Measurements from ENCODE around the gene CLECL1. TPM values are rescaled to one million over a fixed set of nuclear protein-coding genes. Genes with fewer than 3 reads are reported as not detected.
A peak's percentile ranks its signal among the peaks of the same experiment; 100 is the strongest.
"Not testable (repeated sequence)": the region's sequence is repeated elsewhere in the genome, so short reads cannot be mapped to it uniquely, and the experiment has no call there.

Gene CLECL1
- total RNA-seq, 1 donor from 2014 or later: 1.7 TPM

- H3K4me1 ChIP-seq: peaks cover 17% of the 10 kb centered on the region
- H3K36me3 ChIP-seq: no peaks in the 10 kb centered on the region
- no peak overlapping the region for H3K4me3 ChIP-seq
- ATAC-seq (peak; percentile 52 to 66), DNase-seq (no peak)
- no peak for TF ChIP-seq CTCF (IDR thresholded peaks at IDR 0.05)
- H3K9me3 ChIP-seq: no peaks in the 10 kb centered on the region
- H3K27me3 ChIP-seq (ENCODE audit: low read depth): no peaks in the 10 kb centered on the region
- H3K27ac ChIP-seq: no peak overlapping the region
- intact Hi-C loops (cut with DNase I): no loop called here
Observed at GRCh38 chr12:9742661-9743060, 9.8 kb upstream of the CLECL1 start.

- ATAC-seq (peak; percentile 57 to 62), DNase-seq (no peak)
- intact Hi-C loops (cut with DNase I): no loop called here
- Histone ChIP-seq H3K4me3 (no peak overlapping the region), H3K9me3 (no peaks in the 10 kb centered on the region), H3K27me3 (ENCODE audit: low read depth) (no peaks in the 10 kb centered on the region), H3K27ac (no peak overlapping the region), H3K36me3 (no peaks in the 10 kb centered on the region), H3K4me1 (peaks cover 22% of the 10 kb centered on the region)
- no peak for TF ChIP-seq CTCF (IDR thresholded peaks at IDR 0.05)
Observed at GRCh38 chr12:9741726-9742125, 8.8 kb upstream of the CLECL1 start.

GRCh38 chr12:9740106-9740750 is 7.3 kb upstream of the CLECL1 start:
- Histone ChIP-seq H3K9me3 (no peaks in the 10 kb centered on the region), H3K27ac (no peak overlapping the region), H3K4me1 (peaks cover 22% of the 10 kb centered on the region), H3K36me3 (no peaks in the 10 kb centered on the region), H3K27me3 (ENCODE audit: low read depth) (no peaks in the 10 kb centered on the region), H3K4me3 (peak overlapping the region; percentile 30)
- no peak for ATAC-seq
- intact Hi-C loops (cut with DNase I): no loop called here
- no peak for DNase-seq
- no peak for TF ChIP-seq CTCF (IDR thresholded peaks at IDR 0.05)

- H3K27me3 ChIP-seq (ENCODE audit: low read depth); DNase-seq; intact Hi-C loops (cut with DNase I); H3K9me3 ChIP-seq; ATAC-seq; H3K27ac ChIP-seq; H3K36me3 ChIP-seq: not testable (repeated sequence)
- Histone ChIP-seq H3K4me1 (peaks cover 22% of the 10 kb centered on the region), H3K4me3 (peak overlapping the region; percentile 30)
Observed at GRCh38 chr12:9739404-9740105, 6.7 kb upstream of the CLECL1 start.

- DNase-seq; H3K27me3 ChIP-seq (ENCODE audit: low read depth); ATAC-seq; H3K9me3 ChIP-seq; intact Hi-C loops (cut with DNase I); H3K36me3 ChIP-seq; H3K27ac ChIP-seq; H3K4me3 ChIP-seq: not testable (repeated sequence)
- peaks cover 22% of the 10 kb centered on the region for H3K4me1 ChIP-seq
Observed at GRCh38 chr12:9738905-9739304, 6.0 kb upstream of the CLECL1 start.

GRCh38 chr12:9736936-9737705 is 4.2 kb upstream of the CLECL1 start:
- H3K27ac ChIP-seq: peak overlapping the region; percentile 65

More at GRCh38 chr12:9736936-9737705, 4.2 kb upstream of the CLECL1 start:
- Histone ChIP-seq H3K36me3 (no peaks in the 10 kb centered on the region), H3K27me3 (ENCODE audit: low read depth) (no peaks in the 10 kb centered on the region), H3K4me3 (no peak overlapping the region), H3K9me3 (no peaks in the 10 kb centered on the region), H3K4me1 (peaks cover 11% of the 10 kb centered on the region)
- intact Hi-C loops (cut with DNase I): no loop called here
- ATAC-seq: peak; percentile 30 to 52
- TF ChIP-seq CTCF (IDR thresholded peaks at IDR 0.05): no peak
- no peak for DNase-seq

All from lower lobe of right lung (tissue), 2 donors.